22Rv1 (cell line): ENCODE results near the gene SLC16A14.

Experiments
- ZFX ChIP-seq: fragments of 450-650 bp; IDR thresholded peaks from 2 replicates; pipeline ENCODE4 v1.6.1; 2017; ENCODE audit warnings: antibody characterized with exemption, borderline replicate concordance
- TF ChIP-seq, protein P1 (sequence below): fragments of 450-650 bp; IDR thresholded peaks from 2 replicates; pipeline ENCODE4 v1.5.1; 2017; ENCODE audit warnings: mild to moderate bottlenecking

DNA sequence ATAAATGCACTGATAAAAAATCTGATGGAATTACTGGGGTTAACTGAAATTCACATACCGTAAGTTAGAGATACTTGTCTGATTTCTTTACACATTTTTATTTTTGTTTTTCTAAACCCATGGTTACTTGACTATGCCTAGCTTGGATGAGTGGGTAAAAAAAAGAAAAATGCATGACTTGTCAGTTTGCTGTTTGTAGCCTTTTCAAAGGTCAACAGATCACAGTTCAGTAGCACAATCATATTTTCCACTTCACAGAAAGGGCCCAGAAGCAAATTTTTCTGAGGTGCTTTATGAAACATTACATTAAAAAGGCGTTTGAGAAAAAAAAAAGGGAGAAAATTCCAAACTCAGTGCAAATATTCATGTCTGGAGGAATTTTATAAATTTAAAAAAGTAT is 16.4 kb downstream of the SLC16A14 start:
- TF ChIP-seq, protein P1, sequence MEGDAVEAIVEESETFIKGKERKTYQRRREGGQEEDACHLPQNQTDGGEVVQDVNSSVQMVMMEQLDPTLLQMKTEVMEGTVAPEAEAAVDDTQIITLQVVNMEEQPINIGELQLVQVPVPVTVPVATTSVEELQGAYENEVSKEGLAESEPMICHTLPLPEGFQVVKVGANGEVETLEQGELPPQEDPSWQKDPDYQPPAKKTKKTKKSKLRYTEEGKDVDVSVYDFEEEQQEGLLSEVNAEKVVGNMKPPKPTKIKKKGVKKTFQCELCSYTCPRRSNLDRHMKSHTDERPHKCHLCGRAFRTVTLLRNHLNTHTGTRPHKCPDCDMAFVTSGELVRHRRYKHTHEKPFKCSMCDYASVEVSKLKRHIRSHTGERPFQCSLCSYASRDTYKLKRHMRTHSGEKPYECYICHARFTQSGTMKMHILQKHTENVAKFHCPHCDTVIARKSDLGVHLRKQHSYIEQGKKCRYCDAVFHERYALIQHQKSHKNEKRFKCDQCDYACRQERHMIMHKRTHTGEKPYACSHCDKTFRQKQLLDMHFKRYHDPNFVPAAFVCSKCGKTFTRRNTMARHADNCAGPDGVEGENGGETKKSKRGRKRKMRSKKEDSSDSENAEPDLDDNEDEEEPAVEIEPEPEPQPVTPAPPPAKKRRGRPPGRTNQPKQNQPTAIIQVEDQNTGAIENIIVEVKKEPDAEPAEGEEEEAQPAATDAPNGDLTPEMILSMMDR = no peak
- TF ChIP-seq ZFX = no peak
